GM12878 (cell line): ENCODE measurements around the gene DUSP7. TPM values are rescaled to one million over a fixed set of nuclear protein-coding genes. Genes with fewer than 3 reads are reported as not detected.

Source experiments
- ATAC-seq: fragments of 200-7000 bp; cut with Tn5 transposase; 3 replicates; pipeline ENCODE4 v1.9.1; 2020; ENCODE audit warnings: mild to moderate bottlenecking, moderate library complexity
- BruUV-seq: library from RNA; stranded (reverse); fragments of 400-500 nt; replicated peaks from 2 replicates; lab custom pipeline; 2021; lab: Mats Ljungman, UMichigan
- CTCF ChIA-PET: fragments of 300-600 bp; sonication (Branson Sonifier 250); formaldehyde crosslinking; extraction: SDS; loops from one replicate; lab custom pipeline; 2021; ENCODE audit warnings: inconsistent platforms; lab: Yijun Ruan, JAX
- POLR2A ChIA-PET: fragments of 350-600 bp; formaldehyde crosslinking; extraction: SDS; loops from one replicate; lab custom pipeline; 2021; ENCODE audit warnings: inconsistent platforms; lab: Charles Lee
- RAD21 ChIA-PET: fragments of 300-600 bp; sonication (Branson Sonifier 250); formaldehyde crosslinking; loops from one replicate; lab custom pipeline; 2023; ENCODE audit warnings: antibody characterized with exemption; ENCODE audit not compliant: unreplicated experiment; lab: Charles Lee
- SMC1A ChIA-PET: fragments of 300-600 bp; sonication (Branson Sonifier 250); formaldehyde crosslinking; loops from one replicate; lab custom pipeline; 2023; ENCODE audit not compliant: unreplicated experiment, uncharacterized antibody; lab: Charles Lee
- DNase-seq: peaks from one replicate; pipeline ENCODE4 v3.0.0-alpha.2; 2011; ENCODE audit warnings: low read depth, low spot score
- FAIRE-seq: peaks from 3 replicates; lab custom pipeline; 2011; peaks lifted over from hg19 to GRCh38; lab: Jason Lieb, UNC
- H2AFZ ChIP-seq: 2 replicates; pipeline ENCODE4 v1.6.0; 2011; ENCODE audit warnings: low read depth, low read length, control low read depth; ENCODE audit not compliant: control insufficient read depth
- H3K27ac ChIP-seq: 2 replicates; pipeline ENCODE4 v1.5.1; 2011; ENCODE audit warnings: control low read depth; ENCODE audit not compliant: control insufficient read depth, insufficient read depth
- H3K27me3 ChIP-seq, 2 experiments: replicated peaks in 1 of 2; 2 replicates each; pipeline versions ENCODE4 v1.6.0 to v1.6.1; 2011; ENCODE audit warnings: low read length in 1 of 2; ENCODE audit not compliant: control insufficient read depth in 2 of 2, insufficient read depth in 2 of 2
- H3K36me3 ChIP-seq, 2 experiments: 2 replicates each; pipeline ENCODE4 v1.5.1; 2011; ENCODE audit warnings: low read length in 1 of 2; ENCODE audit not compliant: control insufficient read depth in 2 of 2, insufficient read depth in 2 of 2
- H3K4me1 ChIP-seq: 2 replicates; pipeline ENCODE4 v1.6.1; 2011; ENCODE audit warnings: mild to moderate bottlenecking, low read length, moderate library complexity, mixed read lengths; ENCODE audit not compliant: control insufficient read depth, insufficient read depth
- H3K4me2 ChIP-seq: 2 replicates; pipeline ENCODE4 v1.6.0; 2011; ENCODE audit warnings: control low read depth; ENCODE audit not compliant: control insufficient read depth, insufficient read depth
- H3K4me3 ChIP-seq: fragments of 200-600 bp; sonication (generic); 2 replicates; pipeline ENCODE4 v1.5.1; 2016
- H3K79me2 ChIP-seq: 2 replicates; pipeline ENCODE4 v1.6.0; 2011; ENCODE audit warnings: low read length; ENCODE audit not compliant: control insufficient read depth, insufficient read depth
- H3K9ac ChIP-seq: 2 replicates; pipeline ENCODE4 v1.8.0; 2011; ENCODE audit warnings: low read length, control low read depth, mixed read lengths; ENCODE audit not compliant: control insufficient read depth, insufficient read depth
- H3K9me3 ChIP-seq: replicated peaks from 3 replicates; pipeline ENCODE4 v1.5.1; 2011; ENCODE audit warnings: mild to moderate bottlenecking, low read length; ENCODE audit not compliant: control insufficient read depth, insufficient read depth
- H4K20me1 ChIP-seq: 2 replicates; pipeline ENCODE4 v1.6.0; 2011; ENCODE audit not compliant: control insufficient read depth, insufficient read depth
- BCL3 ChIP-seq: IDR thresholded peaks from 2 replicates; pipeline ENCODE4 v1.6.1; 2011; ENCODE audit warnings: borderline replicate concordance, low read depth, mild to moderate bottlenecking, moderate library complexity, low read length; ENCODE audit not compliant: insufficient read depth, poor library complexity, severe bottlenecking
- HDGF ChIP-seq: fragments of 450-650 bp; IDR thresholded peaks from 2 replicates; pipeline ENCODE4 v1.6.1; 2016; ENCODE audit warnings: antibody characterized with exemption
- HSF1 ChIP-seq: fragments of 150-350 bp; IDR thresholded peaks from 2 replicates; pipeline ENCODE4 v1.6.1; 2014; ENCODE audit warnings: mild to moderate bottlenecking, low read depth, low read length
- PAX8 ChIP-seq: fragments of 450-650 bp; IDR thresholded peaks from 2 replicates; pipeline ENCODE4 v1.6.1; 2017; ENCODE audit warnings: mild to moderate bottlenecking, moderate library complexity
- STAT1 ChIP-seq: fragments of 450-650 bp; conservative IDR thresholded peaks from 2 replicates; pipeline ENCODE4 v1.6.1; 2014; ENCODE audit warnings: antibody characterized with exemption, mild to moderate bottlenecking
- WGBS: methylation state at CpG from one replicate; pipeline ENCODE4 v1.1.6; 2016; ENCODE audit warnings: low lambda C conversion rate; ENCODE audit not compliant: insufficient replicate concordance, insufficient coverage; ENCODE audit errors: missing lambda C conversion rate; 5-methylcytosine and 5-hydroxymethylcytosine counted together
- in situ Hi-C: fragments of 300-500 bp; cut with MboI; formaldehyde crosslinking; loops from 9 replicates; pipeline ENCODE4 v1.14.3; 2018; ENCODE audit warnings: mixed read lengths
- intact Hi-C: fragments of 100-400 bp; cut with micrococcal nuclease; formaldehyde crosslinking; loops from one replicate; pipeline ENCODE4 v1.14.2; 2022; ENCODE audit not compliant: unreplicated experiment
- polyA plus RNA-seq, 11 experiments: library from polyadenylated mRNA; depleted of rRNA in 4 of 11; unstranded in 6 of 11; stranded (reverse) in 5 of 11; fragments of >200 nt; fragmentation: Nextera tagmentation in 4 of 11; fragmentation: Illumina TruSeq in 1 of 11; extraction: Ambion mirVana in 4 of 11; extraction: Trizol in 1 of 11; gene quantifications; 1 replicate in 1 of 11; 2 replicates in 10 of 11; pipeline versions ENCODE4 v1.2.1 to v1.2.3, GENCODE V29; 2011 to 2016; ENCODE audit warnings: inconsistent platforms in 2 of 11, missing spikeins in 2 of 11, low read depth in 1 of 11
- total RNA-seq, 4 experiments: library from RNA; depleted of rRNA in 3 of 4; stranded (reverse); fragments of >200 nt in 3 of 4; fragmentation: Illumina TruSeq in 1 of 4; extraction: Trizol in 1 of 4; gene quantifications; 2 replicates each; pipeline versions ENCODE4 v1.2.1 to v1.2.3, GENCODE V29; 2013 to 2021

DUSP7 gene
- total and polyA plus RNA-seq, 10 of the 15 experiments (the other 5 are each of a cell fraction or from before 2014, with no cell fraction given), result 0.73 to 17.0 (median 7.9) TPM

GRCh38 chr3:52080830-52081719 lies 24.7 kb upstream of the DUSP7 start:
- Histone ChIP-seq H3K9me3 (no peaks in the 10 kb centered on the region), H3K4me2 (no peak overlapping the region), H3K79me2 (no peaks in the 10 kb centered on the region), H3K27me3 (no peaks in the 10 kb centered on the region), H3K4me3 (no peak overlapping the region), H4K20me1 (no peaks in the 10 kb centered on the region), H2AFZ (no peak overlapping the region), H3K27ac (no peak overlapping the region), H3K36me3 (no peaks in the 10 kb centered on the region; a peak in 2 of 4 replicates), H3K4me1 (peaks cover 5% of the 10 kb centered on the region), H3K9ac (no peak overlapping the region)
- 98% methylated on average over 21 of the region's 21 CpGs for WGBS
- no peak for DNase-seq
- BruUV-seq, result no TSS peak
- SMC1A ChIA-PET, result no interaction called here
- FAIRE-seq, result no peak
- intact Hi-C loops (no loop called here), in situ Hi-C loops (no loop called here)
- ATAC-seq, result no peak
- CTCF ChIA-PET, result no interaction called here
- POLR2A ChIA-PET, result no interaction called here
- TF ChIP-seq BCL3 (no peak), PAX8 (no peak), STAT1 (no peak), HSF1 (no peak), HDGF (no peak)
- RAD21 ChIA-PET, result no interaction called here
